Adrenal gland (tissue), 5 donors: Measurements from ENCODE around the gene OPCML.

Source experiments
- POLR2A ChIP-seq, 2 donors: fragments of 450-650 bp; IDR thresholded peaks; one replicate each; pipeline ENCODE4 v1.6.1; 2017; ENCODE audit warnings: antibody characterized with exemption in 2 of 2, mild to moderate bottlenecking in 2 of 2, moderate library complexity in 1 of 2
- TF ChIP-seq, protein P1 (sequence below), 6 experiments: fragments of 450-650 bp in 4 of 6; fragments of 200-600 bp in 2 of 6; sonication (generic) in 1 of 6; IDR thresholded peaks; 1 replicate in 5 of 6; 2 replicates in 1 of 6; pipeline versions ENCODE4 v1.5.1 to v1.8.0; 2016 to 2021; ENCODE audit warnings: antibody characterized with exemption in 6 of 6, mild to moderate bottlenecking in 2 of 6, moderate library complexity in 1 of 6
- donor health status: DM: no; HTN: no; CAD: no.

DNA sequence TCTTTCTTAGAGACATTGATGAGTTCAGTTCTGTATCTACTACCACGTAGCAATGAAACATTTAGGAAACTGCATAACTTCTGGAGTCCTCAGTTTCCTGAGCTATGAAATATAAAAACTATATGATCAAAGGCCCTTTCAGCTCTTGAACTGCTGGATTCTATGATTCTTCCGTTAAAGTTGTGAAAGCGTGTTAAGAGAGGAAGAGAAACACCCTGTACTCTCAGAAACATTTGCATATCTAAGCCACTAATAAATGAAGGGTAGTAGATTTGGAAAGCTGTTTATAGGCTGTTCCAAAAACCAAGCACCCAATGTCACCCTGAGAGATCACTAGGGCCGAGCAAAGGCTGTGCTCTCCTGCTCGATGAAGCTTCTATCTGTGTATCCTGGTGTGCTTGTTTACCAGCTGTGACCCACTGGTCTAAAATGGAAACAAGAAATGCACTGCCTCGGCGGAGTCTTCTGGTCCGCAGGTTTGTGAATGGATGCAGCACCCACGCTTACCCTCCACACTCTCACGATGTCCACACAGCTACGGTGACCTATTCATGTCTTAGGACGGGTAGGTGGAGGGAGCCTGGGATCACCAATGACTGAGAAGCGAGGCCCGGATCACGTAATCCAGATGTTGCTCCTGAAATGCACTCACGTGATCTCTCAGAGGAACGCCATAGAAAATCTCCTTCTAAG is 325.8 kb downstream of the OPCML start:
- TF ChIP-seq, protein P1, sequence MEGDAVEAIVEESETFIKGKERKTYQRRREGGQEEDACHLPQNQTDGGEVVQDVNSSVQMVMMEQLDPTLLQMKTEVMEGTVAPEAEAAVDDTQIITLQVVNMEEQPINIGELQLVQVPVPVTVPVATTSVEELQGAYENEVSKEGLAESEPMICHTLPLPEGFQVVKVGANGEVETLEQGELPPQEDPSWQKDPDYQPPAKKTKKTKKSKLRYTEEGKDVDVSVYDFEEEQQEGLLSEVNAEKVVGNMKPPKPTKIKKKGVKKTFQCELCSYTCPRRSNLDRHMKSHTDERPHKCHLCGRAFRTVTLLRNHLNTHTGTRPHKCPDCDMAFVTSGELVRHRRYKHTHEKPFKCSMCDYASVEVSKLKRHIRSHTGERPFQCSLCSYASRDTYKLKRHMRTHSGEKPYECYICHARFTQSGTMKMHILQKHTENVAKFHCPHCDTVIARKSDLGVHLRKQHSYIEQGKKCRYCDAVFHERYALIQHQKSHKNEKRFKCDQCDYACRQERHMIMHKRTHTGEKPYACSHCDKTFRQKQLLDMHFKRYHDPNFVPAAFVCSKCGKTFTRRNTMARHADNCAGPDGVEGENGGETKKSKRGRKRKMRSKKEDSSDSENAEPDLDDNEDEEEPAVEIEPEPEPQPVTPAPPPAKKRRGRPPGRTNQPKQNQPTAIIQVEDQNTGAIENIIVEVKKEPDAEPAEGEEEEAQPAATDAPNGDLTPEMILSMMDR (IDR thresholded peaks at IDR 0.05) = no peak
- TF ChIP-seq POLR2A (IDR thresholded peaks at IDR 0.05) = no peak
